Transverse colon (tissue), 4 donors: ENCODE results near the gene TRAIP. TPM values are rescaled to one million over a fixed set of nuclear protein-coding genes. Genes with fewer than 3 reads are reported as not detected.
A peak's percentile ranks its signal among the peaks of the same experiment; 100 is the strongest.

ENCODE experiments used
- DNase-seq: peaks from one replicate; pipeline ENCODE4 v3.0.0-alpha.2; 2019
- H3K27ac ChIP-seq, 4 donors: fragments of 200-600 bp; sonication (generic); 2 replicates each; pipeline ENCODE4 v1.5.1; 2016 to 2018; ENCODE audit warnings: inconsistent platforms in 4 of 4
- H3K27me3 ChIP-seq: fragments of 200-600 bp; sonication (generic); 2 replicates; pipeline ENCODE4 v1.5.1; 2017; ENCODE audit warnings: inconsistent platforms
- H3K36me3 ChIP-seq, 4 donors: fragments of 200-600 bp; sonication (generic); 2 replicates each; pipeline ENCODE4 v1.5.1; 2017 to 2019; ENCODE audit warnings: inconsistent platforms in 4 of 4
- H3K4me1 ChIP-seq, 4 donors: fragments of 200-600 bp; sonication (generic); 2 replicates each; pipeline ENCODE4 v1.5.1; 2017 to 2020; ENCODE audit warnings: inconsistent platforms in 4 of 4
- H3K4me3 ChIP-seq, 4 donors: fragments of 200-600 bp; sonication (generic); 1 replicate in 1 of 4; 2 replicates in 3 of 4; pipeline versions ENCODE4 v1.5.1 to v1.6.1; 2017 to 2019; ENCODE audit warnings: inconsistent platforms in 4 of 4
- H3K9me3 ChIP-seq, 2 donors: fragments of 200-600 bp; sonication (generic); 2 replicates each; pipeline ENCODE4 v1.5.1; 2017 to 2019; ENCODE audit warnings: inconsistent platforms in 2 of 2
- EP300 ChIP-seq: sonication (generic); formaldehyde crosslinking; IDR thresholded peaks from one replicate; pipeline ENCODE4 v1.6.1; 2017; ENCODE audit warnings: antibody characterized with exemption, low read depth
- POLR2A ChIP-seq: fragments of 450-650 bp; IDR thresholded peaks from one replicate; pipeline ENCODE4 v1.6.1; 2016; ENCODE audit warnings: antibody characterized with exemption, mild to moderate bottlenecking, moderate library complexity
- POLR2AphosphoS5 ChIP-seq, 3 donors: sonication (generic); formaldehyde crosslinking; IDR thresholded peaks; one replicate each; pipeline ENCODE4 v1.6.1; 2016; ENCODE audit warnings: antibody characterized with exemption in 3 of 3
- WGBS, 2 donors: methylation state at CpG; one replicate each; pipeline ENCODE4 v1.1.5; 2018; ENCODE audit warnings: low coverage in 1 of 2; 5-methylcytosine and 5-hydroxymethylcytosine counted together
- in situ Hi-C, 4 donors: fragments of 200-750 bp; cut with MboI; loops; one replicate each; pipeline versions ENCODE4 v1.15.0 to v1.15.1; 2017; ENCODE audit warnings: low sequenced_read_pairs in 3 of 4, low pct_ligation_motif_present in 1 of 4, low pct_unique_long_range_greater_than_20kb in 1 of 4
- intact Hi-C: fragments of 100-400 bp; cut with DNase I; formaldehyde crosslinking; loops from one replicate; pipeline ENCODE4 v1.15.1; 2023; ENCODE audit warnings: low total_unique reads
- total RNA-seq, 4 donors: library from RNA; depleted of rRNA; stranded (reverse); fragments of >200 nt; gene quantifications; one replicate each; pipeline ENCODE4 v1.1.0, GENCODE V29; 2016
- TF ChIP-seq, protein P1 (sequence below), 5 experiments: fragments of 200-600 bp in 3 of 5; fragments of 450-650 bp in 2 of 5; sonication (generic) in 3 of 5; IDR thresholded peaks; 1 replicate in 2 of 5; 2 replicates in 3 of 5; pipeline ENCODE4 v1.5.1; 2016 to 2017; ENCODE audit warnings: antibody characterized with exemption in 5 of 5, inconsistent platforms in 3 of 5, mild to moderate bottlenecking in 2 of 5, moderate library complexity in 1 of 5

Gene TRAIP
- total RNA-seq, 4 donors from 2014 or later: 1.2 to 1.7 (median 1.6) TPM

DNA sequence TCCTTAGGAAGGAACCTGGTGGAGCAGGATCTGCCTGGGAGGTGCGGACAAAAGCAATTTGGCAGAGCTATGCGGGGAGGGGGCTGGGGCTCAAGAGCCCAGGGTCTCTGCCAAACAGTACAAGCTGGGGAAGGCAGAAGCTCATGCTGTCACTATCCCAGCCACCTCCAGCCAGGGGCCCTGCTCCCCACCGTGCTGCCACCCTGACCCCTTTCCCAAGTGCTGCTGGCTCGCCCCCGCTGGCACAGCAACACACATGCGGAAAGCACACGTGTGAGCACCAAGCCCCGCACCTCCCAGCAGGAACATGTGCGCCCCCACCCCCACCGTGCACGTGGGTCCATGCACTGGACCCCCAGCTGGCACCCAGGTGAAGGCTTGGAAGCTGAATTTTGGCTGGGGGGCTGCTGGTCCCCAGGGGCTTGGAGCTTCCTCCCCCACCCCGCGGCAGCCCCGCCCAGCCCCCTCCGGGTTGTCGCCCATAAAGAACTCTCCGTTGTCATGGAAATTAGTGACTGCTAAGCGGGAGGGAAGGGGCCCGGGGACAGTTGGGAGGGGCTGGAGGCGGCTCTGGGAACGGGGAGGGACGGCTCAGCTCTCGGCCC, 12.6 kb upstream of the TRAIP start:
- DNase-seq: no peak
- WGBS, 2 donors: 0 to 6% methylated on average over 1 to 16 of the region's 23 CpGs
- Histone ChIP-seq H3K4me3 (peak overlapping the region in 2 of 4 donors; percentile 28 to 49), H3K27ac (no peak overlapping the region), H3K36me3 (no peaks in the 10 kb centered on the region), H3K4me1 (peaks cover 9 to 26% (median 21%) of the 10 kb centered on the region in 4 donors), H3K27me3 (peaks cover 52% of the 10 kb centered on the region), H3K9me3 (no peaks in the 10 kb centered on the region)
- in situ Hi-C loops: no loop called here
- TF ChIP-seq POLR2A (no peak), EP300 (no peak), POLR2AphosphoS5 (IDR thresholded peaks at IDR 0.05) (no peak)
- TF ChIP-seq, protein P1, sequence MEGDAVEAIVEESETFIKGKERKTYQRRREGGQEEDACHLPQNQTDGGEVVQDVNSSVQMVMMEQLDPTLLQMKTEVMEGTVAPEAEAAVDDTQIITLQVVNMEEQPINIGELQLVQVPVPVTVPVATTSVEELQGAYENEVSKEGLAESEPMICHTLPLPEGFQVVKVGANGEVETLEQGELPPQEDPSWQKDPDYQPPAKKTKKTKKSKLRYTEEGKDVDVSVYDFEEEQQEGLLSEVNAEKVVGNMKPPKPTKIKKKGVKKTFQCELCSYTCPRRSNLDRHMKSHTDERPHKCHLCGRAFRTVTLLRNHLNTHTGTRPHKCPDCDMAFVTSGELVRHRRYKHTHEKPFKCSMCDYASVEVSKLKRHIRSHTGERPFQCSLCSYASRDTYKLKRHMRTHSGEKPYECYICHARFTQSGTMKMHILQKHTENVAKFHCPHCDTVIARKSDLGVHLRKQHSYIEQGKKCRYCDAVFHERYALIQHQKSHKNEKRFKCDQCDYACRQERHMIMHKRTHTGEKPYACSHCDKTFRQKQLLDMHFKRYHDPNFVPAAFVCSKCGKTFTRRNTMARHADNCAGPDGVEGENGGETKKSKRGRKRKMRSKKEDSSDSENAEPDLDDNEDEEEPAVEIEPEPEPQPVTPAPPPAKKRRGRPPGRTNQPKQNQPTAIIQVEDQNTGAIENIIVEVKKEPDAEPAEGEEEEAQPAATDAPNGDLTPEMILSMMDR (IDR thresholded peaks at IDR 0.05): no peak
- intact Hi-C loops: no loop called here

DNA sequence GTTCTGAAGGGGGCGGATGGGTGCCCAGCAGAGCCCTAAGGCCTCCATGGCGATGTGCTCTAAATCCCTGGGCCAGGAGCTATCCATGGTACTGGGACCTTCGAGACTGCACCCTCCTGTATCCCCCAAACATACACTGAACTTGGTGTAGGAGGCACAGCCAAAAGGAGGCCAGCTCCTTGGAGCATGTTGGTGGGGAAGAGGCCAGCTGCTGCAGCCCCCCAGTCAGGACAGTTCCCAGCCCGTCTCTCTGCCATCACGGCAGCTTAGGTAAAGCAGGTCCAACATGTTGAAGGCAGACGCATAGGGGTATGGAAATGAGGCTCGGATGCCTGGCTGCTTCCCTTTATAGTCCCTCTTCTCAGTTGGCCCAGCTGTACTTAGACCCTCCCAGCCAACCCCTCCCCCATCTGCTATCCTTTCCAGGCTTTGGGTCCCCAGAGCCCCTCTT, 11.5 kb upstream of the TRAIP start:
- no peak for DNase-seq
- in situ Hi-C loops: no loop called here
- H3K9me3 ChIP-seq: no peaks in the 10 kb centered on the region
- H3K36me3 ChIP-seq: no peaks in the 10 kb centered on the region
- H3K27me3 ChIP-seq: peaks cover 59% of the 10 kb centered on the region
- 20 to 27% methylated on average over 1 to 7 of the region's 7 CpGs for WGBS, 2 donors
- peaks cover 6 to 16% (median 14%) of the 10 kb centered on the region in 4 donors for H3K4me1 ChIP-seq
- TF ChIP-seq, protein P1 (IDR thresholded peaks at IDR 0.05): no peak
- TF ChIP-seq POLR2AphosphoS5 (IDR thresholded peaks at IDR 0.05): no peak
- no peak for TF ChIP-seq POLR2A
- TF ChIP-seq EP300: no peak
- intact Hi-C loops: no loop called here
- H3K4me3 ChIP-seq: no peak overlapping the region
- no peak overlapping the region for H3K27ac ChIP-seq

DNA sequence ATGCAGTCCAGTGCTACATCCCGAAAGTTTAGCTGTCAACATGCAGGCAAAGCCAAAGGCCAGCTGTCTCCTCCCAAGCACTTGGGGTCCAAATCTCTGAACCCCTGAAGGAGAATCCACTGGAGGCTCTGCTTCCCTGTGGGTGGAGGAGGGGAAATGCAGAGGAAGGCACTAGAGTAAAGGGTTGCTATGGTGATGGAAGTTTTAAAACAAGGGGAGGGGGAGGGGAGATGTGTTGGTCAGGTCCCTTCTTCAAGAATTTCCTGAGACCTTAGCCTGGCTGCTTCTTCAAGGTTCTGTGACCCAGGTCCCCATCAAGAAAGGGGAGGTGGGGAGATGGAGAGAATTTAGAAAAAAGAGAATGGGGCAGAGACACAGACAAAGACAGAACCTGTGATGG, 11.0 kb upstream of the TRAIP start:
- Histone ChIP-seq H3K27ac (no peak overlapping the region), H3K27me3 (peaks cover 59% of the 10 kb centered on the region), H3K4me1 (peaks cover 6 to 15% (median 12%) of the 10 kb centered on the region in 4 donors), H3K36me3 (no peaks in the 10 kb centered on the region), H3K4me3 (no peak overlapping the region), H3K9me3 (no peaks in the 10 kb centered on the region)
- in situ Hi-C loops: no loop called here
- WGBS, 2 donors: 80% methylated on average over 1 of the region's 1 CpG; no CpG with 5 or more reads in 1 of the 2 donors
- no peak for TF ChIP-seq EP300
- TF ChIP-seq POLR2A: no peak
- TF ChIP-seq, protein P1 (IDR thresholded peaks at IDR 0.05): no peak
- no peak for TF ChIP-seq POLR2AphosphoS5 (IDR thresholded peaks at IDR 0.05)
- DNase-seq: no peak
- intact Hi-C loops: no loop called here

DNA sequence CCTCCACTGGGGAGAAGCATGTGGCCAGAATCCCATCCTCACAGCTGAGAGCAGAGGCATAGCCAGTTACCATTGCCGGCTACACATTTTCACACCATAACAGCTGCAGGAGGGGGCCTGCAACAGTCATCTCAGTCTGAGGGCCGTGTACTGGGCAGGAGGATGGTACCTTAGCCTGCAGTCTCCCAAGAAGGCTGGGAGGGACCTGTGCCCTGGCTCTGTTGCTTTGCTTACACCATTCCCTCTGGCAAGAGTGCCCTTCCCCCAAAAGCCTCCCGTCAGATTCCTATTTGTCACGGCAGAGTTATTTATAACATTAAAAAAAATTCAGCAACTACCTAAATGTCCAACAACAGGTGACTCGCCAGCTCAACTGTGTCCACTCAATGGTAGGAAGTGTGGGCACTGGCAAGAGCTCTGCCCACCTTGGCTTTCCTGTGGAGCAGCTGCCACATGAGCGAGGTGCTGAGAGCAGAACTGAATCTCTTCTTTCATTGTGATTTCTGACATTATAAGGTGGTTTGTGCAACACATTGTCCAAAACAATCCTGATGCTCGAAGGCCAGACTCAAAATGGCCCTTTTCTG, 8.9 kb upstream of the TRAIP start:
- H3K36me3 ChIP-seq: no peaks in the 10 kb centered on the region
- WGBS, 2 donors: 47% methylated on average over 7 of the region's 7 CpGs; no CpG with 5 or more reads in 1 of the 2 donors
- intact Hi-C loops: no loop called here
- peaks cover 6 to 15% (median 12%) of the 10 kb centered on the region in 4 donors for H3K4me1 ChIP-seq
- peaks cover 46% of the 10 kb centered on the region for H3K27me3 ChIP-seq
- no peak overlapping the region for H3K27ac ChIP-seq
- DNase-seq: no peak
- no peak overlapping the region for H3K4me3 ChIP-seq
- H3K9me3 ChIP-seq: no peaks in the 10 kb centered on the region
- in situ Hi-C loops: no loop called here
- TF ChIP-seq EP300 (no peak), POLR2AphosphoS5 (IDR thresholded peaks at IDR 0.05) (no peak), POLR2A (no peak)
- TF ChIP-seq, protein P1 (IDR thresholded peaks at IDR 0.05): no peak
